DOHH2 (cell line): Measurements from ENCODE around the gene IL1RAP.
"Not testable (repeated sequence)": the region's sequence is repeated elsewhere in the genome, so short reads cannot be mapped to it uniquely, and the experiment has no call there.

Source experiments
- H3F3A ChIP-seq: fragments of 200-600 bp; sonication (generic), shearing (Covaris generic); 2 replicates; pipeline ENCODE4 v1.6.0; 2016; ENCODE audit warnings: antibody characterized with exemption, mild to moderate bottlenecking; ENCODE audit not compliant: control insufficient read depth, insufficient read depth
- H3K27ac ChIP-seq: fragments of 200-600 bp; sonication (generic); 2 replicates; pipeline ENCODE4 v1.5.1; 2014; ENCODE audit warnings: low read depth, mild to moderate bottlenecking, low read length, moderate library complexity
- H3K27me3 ChIP-seq: fragments of 200-600 bp; sonication (generic); 2 replicates; pipeline ENCODE4 v1.6.1; 2014; ENCODE audit warnings: mild to moderate bottlenecking, low read length, mixed read lengths; ENCODE audit not compliant: control insufficient read depth
- H3K36me3 ChIP-seq: fragments of 200-600 bp; sonication (generic); 2 replicates; pipeline ENCODE4 v1.6.1; 2014; ENCODE audit warnings: mild to moderate bottlenecking, low read length, moderate library complexity, mixed read lengths; ENCODE audit not compliant: control insufficient read depth
- H3K4me1 ChIP-seq: fragments of 200-600 bp; sonication (generic); 2 replicates; pipeline ENCODE4 v1.6.1; 2014; ENCODE audit warnings: mild to moderate bottlenecking, low read length, mixed read lengths; ENCODE audit not compliant: control insufficient read depth
- H3K4me2 ChIP-seq: fragments of 200-600 bp; sonication (generic); 2 replicates; pipeline ENCODE4 v1.6.0; 2014; ENCODE audit warnings: mild to moderate bottlenecking, low read length, moderate library complexity
- H3K4me3 ChIP-seq: fragments of 200-600 bp; sonication (generic); 2 replicates; pipeline ENCODE4 v1.5.1; 2014; ENCODE audit warnings: mild to moderate bottlenecking, low read length, mixed read lengths
- H3K79me2 ChIP-seq: fragments of 200-600 bp; sonication (generic); 2 replicates; pipeline ENCODE4 v1.6.1; 2014; ENCODE audit warnings: mild to moderate bottlenecking, low read length, mixed read lengths; ENCODE audit not compliant: control insufficient read depth
- H3K9me2 ChIP-seq: fragments of 200-600 bp; sonication (generic); replicated peaks from 2 replicates; pipeline ENCODE4 v1.6.1; 2014; ENCODE audit warnings: mild to moderate bottlenecking, low read length, mixed read lengths; ENCODE audit not compliant: control insufficient read depth
- H3K9me3 ChIP-seq: fragments of 200-600 bp; sonication (generic); 2 replicates; pipeline ENCODE4 v1.6.1; 2014; ENCODE audit warnings: antibody characterized with exemption, low read length, mixed read lengths; ENCODE audit not compliant: control insufficient read depth, insufficient read depth
- H4K20me1 ChIP-seq: fragments of 200-600 bp; sonication (generic); 2 replicates; pipeline ENCODE4 v1.6.0; 2014; ENCODE audit warnings: low read depth, mild to moderate bottlenecking, antibody characterized with exemption, low read length, moderate library complexity; ENCODE audit not compliant: control insufficient read depth, insufficient read depth
- EZH2phosphoT487 ChIP-seq: fragments of 200-600 bp; sonication (generic); IDR thresholded peaks from 2 replicates; pipeline ENCODE4 v1.6.1; 2017; ENCODE audit warnings: borderline replicate concordance, mild to moderate bottlenecking, antibody characterized with exemption, low read length, moderate library complexity, mixed read lengths
- TF ChIP-seq, protein P1 (sequence below): fragments of 200-600 bp; sonication (generic); IDR thresholded peaks from one replicate; pipeline ENCODE4 v1.5.1; 2014; ENCODE audit warnings: antibody characterized with exemption, mild to moderate bottlenecking, low read depth, low read length; ENCODE audit not compliant: poor library complexity, severe bottlenecking

Gene IL1RAP, protein sequence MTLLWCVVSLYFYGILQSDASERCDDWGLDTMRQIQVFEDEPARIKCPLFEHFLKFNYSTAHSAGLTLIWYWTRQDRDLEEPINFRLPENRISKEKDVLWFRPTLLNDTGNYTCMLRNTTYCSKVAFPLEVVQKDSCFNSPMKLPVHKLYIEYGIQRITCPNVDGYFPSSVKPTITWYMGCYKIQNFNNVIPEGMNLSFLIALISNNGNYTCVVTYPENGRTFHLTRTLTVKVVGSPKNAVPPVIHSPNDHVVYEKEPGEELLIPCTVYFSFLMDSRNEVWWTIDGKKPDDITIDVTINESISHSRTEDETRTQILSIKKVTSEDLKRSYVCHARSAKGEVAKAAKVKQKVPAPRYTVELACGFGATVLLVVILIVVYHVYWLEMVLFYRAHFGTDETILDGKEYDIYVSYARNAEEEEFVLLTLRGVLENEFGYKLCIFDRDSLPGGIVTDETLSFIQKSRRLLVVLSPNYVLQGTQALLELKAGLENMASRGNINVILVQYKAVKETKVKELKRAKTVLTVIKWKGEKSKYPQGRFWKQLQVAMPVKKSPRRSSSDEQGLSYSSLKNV

DNA sequence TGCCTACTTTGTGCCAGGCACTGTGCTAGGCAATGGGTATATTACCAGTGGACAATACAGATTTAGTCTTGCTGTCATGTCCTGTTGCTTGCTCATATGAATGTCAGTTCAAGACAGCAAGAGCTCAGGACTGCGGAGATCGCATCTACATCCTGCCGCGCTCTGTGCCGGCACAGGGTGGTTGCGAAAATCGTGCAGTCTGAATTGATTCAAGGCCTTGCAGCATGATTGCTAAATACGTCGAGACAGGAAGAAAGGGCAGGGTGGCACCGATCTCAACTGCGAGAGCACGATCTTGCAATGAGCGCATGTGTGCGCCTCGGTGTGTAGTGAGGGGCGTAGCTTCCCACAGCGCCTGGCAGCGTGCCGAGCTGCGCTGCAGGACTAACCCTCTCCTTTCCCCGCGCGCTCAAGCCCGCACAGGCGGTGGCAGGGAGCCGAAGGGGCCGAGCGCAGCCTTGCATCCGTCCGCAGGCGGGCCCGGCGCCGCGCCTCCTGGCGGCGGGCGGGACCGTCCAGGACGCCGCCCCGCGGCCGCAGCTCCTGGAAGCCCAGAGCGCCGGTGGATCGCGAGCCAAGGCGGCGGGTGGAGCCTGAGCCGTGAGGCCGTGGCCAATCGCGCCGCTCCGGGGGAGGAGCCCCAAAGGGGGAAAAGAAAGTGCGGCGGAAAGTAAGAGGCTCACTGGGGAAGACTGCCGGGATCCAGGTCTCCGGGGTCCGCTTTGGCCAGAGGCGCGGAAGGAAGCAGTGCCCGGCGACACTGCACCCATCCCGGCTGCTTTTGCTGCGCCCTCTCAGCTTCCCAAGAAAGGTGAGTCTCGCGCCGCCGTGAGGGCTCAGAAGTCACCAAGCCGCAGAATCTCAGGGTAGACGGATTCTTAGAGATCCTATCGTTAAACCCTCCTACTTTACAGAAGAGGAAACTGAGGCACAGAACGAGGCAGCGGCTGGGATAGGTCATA is at the start of gene IL1RAP:
IL1RAP (plus strand) TSS at position 677 of the 962 bp plus-strand sequence. CDS start 50,205 bp downstream, outside the sequence.
- Histone ChIP-seq H3K36me3 (no peaks in the 10 kb centered on the region), H3K79me2 (no peaks in the 10 kb centered on the region), H3K4me1 (peaks cover 16% of the 10 kb centered on the region), H3K27ac (peak within 1 kb of the TSS; percentile 9), H4K20me1 (no peaks in the 10 kb centered on the region), H3K27me3 (peaks cover 5% of the 10 kb centered on the region), H3K9me3 (no peaks in the 10 kb centered on the region), H3K9me2 (no peaks in the 10 kb centered on the region), H3K4me3 (peak within 1 kb of the TSS; percentile 89), H3K4me2 (peak within 1 kb of the TSS; percentile 85), H3F3A (no peaks in the 10 kb centered on the region)
- no peak for TF ChIP-seq EZH2phosphoT487
- TF ChIP-seq, protein P1, sequence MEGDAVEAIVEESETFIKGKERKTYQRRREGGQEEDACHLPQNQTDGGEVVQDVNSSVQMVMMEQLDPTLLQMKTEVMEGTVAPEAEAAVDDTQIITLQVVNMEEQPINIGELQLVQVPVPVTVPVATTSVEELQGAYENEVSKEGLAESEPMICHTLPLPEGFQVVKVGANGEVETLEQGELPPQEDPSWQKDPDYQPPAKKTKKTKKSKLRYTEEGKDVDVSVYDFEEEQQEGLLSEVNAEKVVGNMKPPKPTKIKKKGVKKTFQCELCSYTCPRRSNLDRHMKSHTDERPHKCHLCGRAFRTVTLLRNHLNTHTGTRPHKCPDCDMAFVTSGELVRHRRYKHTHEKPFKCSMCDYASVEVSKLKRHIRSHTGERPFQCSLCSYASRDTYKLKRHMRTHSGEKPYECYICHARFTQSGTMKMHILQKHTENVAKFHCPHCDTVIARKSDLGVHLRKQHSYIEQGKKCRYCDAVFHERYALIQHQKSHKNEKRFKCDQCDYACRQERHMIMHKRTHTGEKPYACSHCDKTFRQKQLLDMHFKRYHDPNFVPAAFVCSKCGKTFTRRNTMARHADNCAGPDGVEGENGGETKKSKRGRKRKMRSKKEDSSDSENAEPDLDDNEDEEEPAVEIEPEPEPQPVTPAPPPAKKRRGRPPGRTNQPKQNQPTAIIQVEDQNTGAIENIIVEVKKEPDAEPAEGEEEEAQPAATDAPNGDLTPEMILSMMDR: peak; percentile 69

DNA sequence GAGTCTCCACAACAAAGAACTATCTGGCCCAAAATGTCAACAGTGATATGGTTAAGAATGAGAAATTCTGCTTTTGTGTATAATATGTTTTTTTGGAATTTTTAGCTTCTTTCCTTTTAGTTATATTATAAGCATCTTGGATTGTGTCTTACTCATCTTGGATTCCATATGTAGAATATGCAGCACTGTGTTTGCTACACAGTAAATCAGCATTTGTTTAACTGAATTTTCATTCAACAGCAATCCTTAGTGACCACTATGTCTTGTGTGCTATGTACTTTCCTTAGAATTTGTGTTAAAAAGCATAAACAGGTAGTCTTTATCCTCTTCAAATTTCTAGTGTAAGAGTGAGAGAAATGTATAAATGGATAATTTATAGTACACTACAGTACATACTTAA is 46.0 kb upstream of the IL1RAP start:
- Histone ChIP-seq H3K9me2 (no peaks in the 10 kb centered on the region), H3F3A (no peaks in the 10 kb centered on the region), H4K20me1 (no peaks in the 10 kb centered on the region), H3K4me2 (no peak overlapping the region), H3K79me2 (no peaks in the 10 kb centered on the region), H3K4me3 (no peak overlapping the region), H3K9me3 (no peaks in the 10 kb centered on the region), H3K27me3 (no peaks in the 10 kb centered on the region), H3K36me3 (no peaks in the 10 kb centered on the region), H3K27ac (no peak overlapping the region), H3K4me1 (no peaks in the 10 kb centered on the region)
- TF ChIP-seq EZH2phosphoT487: no peak
- TF ChIP-seq, protein P1: no peak

DNA sequence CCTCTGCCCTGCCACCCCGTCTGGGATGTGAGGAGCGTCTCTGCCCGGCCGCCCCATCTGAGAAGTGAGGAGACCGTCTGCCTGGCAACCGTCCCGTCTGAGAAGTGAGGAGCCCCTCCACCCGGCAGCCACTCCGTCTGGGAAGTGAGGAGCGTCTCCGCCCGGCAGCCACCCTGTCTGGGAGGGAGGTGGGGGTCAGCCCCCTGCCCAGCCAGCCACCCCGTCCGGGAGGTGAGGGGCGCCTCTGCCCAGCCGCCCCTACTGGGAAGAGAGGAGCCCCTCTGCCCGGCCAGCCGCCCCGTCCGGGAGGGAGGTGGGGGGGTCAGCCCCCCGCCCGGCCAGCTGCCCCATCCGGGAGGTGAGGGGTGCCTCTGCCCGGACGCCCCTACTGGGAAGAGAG is 40.6 kb upstream of the IL1RAP start:
- H3K9me3 ChIP-seq, H3F3A ChIP-seq, H3K79me2 ChIP-seq, H3K27ac ChIP-seq, H3K9me2 ChIP-seq, H3K4me3 ChIP-seq, H3K27me3 ChIP-seq, H3K4me1 ChIP-seq, H4K20me1 ChIP-seq, H3K36me3 ChIP-seq, H3K4me2 ChIP-seq: not testable (repeated sequence)
